Ishikawa (cell line): Measurements from ENCODE around the gene NDUFV1.

ENCODE experiments used
- CEBPB ChIP-seq: IDR thresholded peaks from 2 replicates; pipeline ENCODE4 v1.6.1; 2012
- CREB1 ChIP-seq: IDR thresholded peaks from 2 replicates; pipeline ENCODE4 v1.6.1; 2012; ENCODE audit warnings: low read depth
- EGR1 ChIP-seq: IDR thresholded peaks from 2 replicates; pipeline ENCODE4 v1.6.1; 2012
- EP300 ChIP-seq: IDR thresholded peaks from 2 replicates; pipeline ENCODE4 v1.6.1; 2012; ENCODE audit warnings: borderline replicate concordance
- FOXM1 ChIP-seq: IDR thresholded peaks from 2 replicates; pipeline ENCODE4 v1.6.1; 2012; ENCODE audit warnings: low read depth, borderline replicate concordance
- MAX ChIP-seq: IDR thresholded peaks from 2 replicates; pipeline ENCODE4 v1.6.1; 2012
- NFIC ChIP-seq: IDR thresholded peaks from 2 replicates; pipeline ENCODE4 v1.6.1; 2012
- RAD21 ChIP-seq: IDR thresholded peaks from 2 replicates; pipeline ENCODE4 v1.6.1; 2012; ENCODE audit warnings: low read depth
- REST ChIP-seq: IDR thresholded peaks from 2 replicates; pipeline ENCODE4 v1.6.1; 2012; ENCODE audit warnings: low read depth, mild to moderate bottlenecking
- TAF1 ChIP-seq: IDR thresholded peaks from 2 replicates; pipeline ENCODE4 v1.6.1; 2012; ENCODE audit warnings: low read depth, mild to moderate bottlenecking
- TCF12 ChIP-seq: IDR thresholded peaks from 2 replicates; pipeline ENCODE4 v1.6.1; 2012; ENCODE audit warnings: low read depth
- TEAD4 ChIP-seq: IDR thresholded peaks from 2 replicates; pipeline ENCODE4 v1.6.1; 2012
- YY1 ChIP-seq: IDR thresholded peaks from 2 replicates; pipeline ENCODE4 v1.6.1; 2012; ENCODE audit warnings: low read depth
- ZBTB7A ChIP-seq: IDR thresholded peaks from 2 replicates; pipeline ENCODE4 v1.6.1; 2012; ENCODE audit warnings: low read depth
- TF ChIP-seq, protein P1 (sequence below): IDR thresholded peaks from 2 replicates; pipeline ENCODE4 v1.6.1; 2012

NDUFV1 gene

GRCh38 chr11:67606492-67607295 lies at the start of gene NDUFV1:
Gene NDUFV1, plus strand, starts transcription at chr11:67606936. Its CDS starts 69 bp downstream, at chr11:67607005.
- TF ChIP-seq TEAD4 (no peak), FOXM1 (no peak), CREB1 (peak; percentile 96), EP300 (peak; percentile 27; the same call in 1 of the 2 replicates), REST (no peak), TCF12 (no peak), TAF1 (peak; percentile 72; the same call in 1 of the 2 replicates), ZBTB7A (no peak), MAX (peak; percentile 70), YY1 (no peak), RAD21 (peak; percentile 7; the same call in 1 of the 2 replicates), CEBPB (no peak), EGR1 (no peak), NFIC (no peak)
- TF ChIP-seq, protein P1, sequence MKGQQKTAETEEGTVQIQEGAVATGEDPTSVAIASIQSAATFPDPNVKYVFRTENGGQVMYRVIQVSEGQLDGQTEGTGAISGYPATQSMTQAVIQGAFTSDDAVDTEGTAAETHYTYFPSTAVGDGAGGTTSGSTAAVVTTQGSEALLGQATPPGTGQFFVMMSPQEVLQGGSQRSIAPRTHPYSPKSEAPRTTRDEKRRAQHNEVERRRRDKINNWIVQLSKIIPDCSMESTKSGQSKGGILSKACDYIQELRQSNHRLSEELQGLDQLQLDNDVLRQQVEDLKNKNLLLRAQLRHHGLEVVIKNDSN, result peak; percentile 54

GRCh38 chr11:67558084-67558772 lies 48.5 kb upstream of the NDUFV1 start:
- TF ChIP-seq REST, result no peak
- no peak for TF ChIP-seq TEAD4
- TF ChIP-seq EGR1, result no peak
- TF ChIP-seq RAD21, result no peak
- no peak for TF ChIP-seq NFIC
- no peak for TF ChIP-seq EP300
- TF ChIP-seq, protein P1, result no peak
- no peak for TF ChIP-seq TCF12
- no peak for TF ChIP-seq TAF1

GRCh38 chr11:67561971-67562619 lies 44.6 kb upstream of the NDUFV1 start:
- TF ChIP-seq YY1, result peak; percentile 79
- TF ChIP-seq ZBTB7A, result no peak
- no peak for TF ChIP-seq FOXM1
- TF ChIP-seq NFIC, result no peak
- no peak for TF ChIP-seq REST
- TF ChIP-seq TEAD4, result peak; percentile 49
- TF ChIP-seq MAX, result peak; percentile 40; the same call in 1 of the 2 replicates
- peak; percentile 44; the same call in 1 of the 2 replicates for TF ChIP-seq TCF12
- TF ChIP-seq EP300, result 0 out of 2 replicates have a peak, but pooled peaks have one; percentile 26
